ENCODE measurements around the gene PCNX4. TPM values are rescaled to one million over a fixed set of nuclear protein-coding genes. Genes with fewer than 3 reads are reported as not detected.
"Not testable (repeated sequence)": the region's sequence is repeated elsewhere in the genome, so short reads cannot be mapped to it uniquely, and the experiment has no call there.

PCNX4 gene
- total RNA-seq (ENCODE audit: unreplicated experiment) = 80.6 TPM
- long read RNA-seq, full-length matches to known transcripts = 1 of 9 reads
- long read RNA-seq, partial matches to known transcripts = 4 of 9 reads
- long read RNA-seq, other reads (novel, unspliced or antisense) = 4 of 9 reads

GRCh38 chr14:60091550-60092525 lies at the start of gene PCNX4:
TSS of gene PCNX4 (plus strand) at chr14:60091923. CDS start at chr14:60107639, 15,716 bp downstream.
- H3K36me3 Mint-ChIP-seq (ENCODE audit: unreplicated experiment) = peaks cover 6% of the 10 kb centered on the region
- TF ChIP-seq CTCF (IDR thresholded peaks at IDR 0.05; ENCODE audit: partially characterized antibody, unreplicated experiment) = no peak
- peaks cover 7% of the 10 kb centered on the region for H3K9me3 Mint-ChIP-seq (ENCODE audit: unreplicated experiment)
- H3K27me3 Mint-ChIP-seq (ENCODE audit: unreplicated experiment) = peaks cover 8% of the 10 kb centered on the region
- H3K27ac Mint-ChIP-seq (ENCODE audit: unreplicated experiment) = peak within 1 kb of the TSS; percentile 95
- peaks cover 51% of the 10 kb centered on the region for H3K4me1 Mint-ChIP-seq (ENCODE audit: low read depth, unreplicated experiment)
- peak; percentile 93 for DNase-seq
- peak within 1 kb of the TSS; percentile 98 for H3K4me3 Mint-ChIP-seq (ENCODE audit: unreplicated experiment)

GRCh38 chr14:60047976-60048375 lies 43.7 kb upstream of the PCNX4 start:
- not testable (repeated sequence) for H3K4me3 Mint-ChIP-seq (ENCODE audit: unreplicated experiment); DNase-seq; H3K27ac Mint-ChIP-seq (ENCODE audit: unreplicated experiment); H3K27me3 Mint-ChIP-seq (ENCODE audit: unreplicated experiment); H3K9me3 Mint-ChIP-seq (ENCODE audit: unreplicated experiment); H3K4me1 Mint-ChIP-seq (ENCODE audit: low read depth, unreplicated experiment)
- peaks cover 10% of the 10 kb centered on the region for H3K36me3 Mint-ChIP-seq (ENCODE audit: unreplicated experiment)

DNA sequence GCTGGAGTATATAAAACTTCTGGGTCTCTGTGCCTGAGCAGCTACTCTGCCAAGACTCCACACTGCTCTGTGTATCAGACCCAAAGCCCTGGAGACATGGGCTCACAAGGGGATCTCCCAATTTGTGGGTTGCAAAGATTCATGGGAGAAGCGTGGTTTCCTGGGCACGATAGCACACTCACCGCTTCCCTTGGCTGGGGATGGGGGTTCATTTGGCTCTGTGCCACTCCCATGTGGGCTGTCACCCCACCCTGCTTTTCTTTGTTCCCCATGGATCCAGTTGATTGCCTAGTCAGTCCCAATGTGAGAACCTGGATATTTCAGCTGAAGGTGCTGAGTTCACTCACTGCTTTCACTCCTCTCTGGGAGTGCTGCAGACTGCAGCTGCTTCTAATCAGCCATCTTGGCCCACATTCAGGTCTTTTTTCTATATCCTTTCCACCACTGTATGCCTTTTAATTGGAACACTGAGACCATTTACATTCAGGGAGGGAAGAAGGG lies 40.0 kb upstream of the PCNX4 start:
- TF ChIP-seq CTCF (IDR thresholded peaks at IDR 0.05; ENCODE audit: partially characterized antibody, unreplicated experiment) = no peak
- H3K4me1 Mint-ChIP-seq (ENCODE audit: low read depth, unreplicated experiment) = no peaks in the 10 kb centered on the region
- DNase-seq = no peak
- no peaks in the 10 kb centered on the region for H3K27me3 Mint-ChIP-seq (ENCODE audit: unreplicated experiment)
- no peaks in the 10 kb centered on the region for H3K36me3 Mint-ChIP-seq (ENCODE audit: unreplicated experiment)
- no peak overlapping the region for H3K4me3 Mint-ChIP-seq (ENCODE audit: unreplicated experiment)
- no peak overlapping the region for H3K27ac Mint-ChIP-seq (ENCODE audit: unreplicated experiment)
- no peaks in the 10 kb centered on the region for H3K9me3 Mint-ChIP-seq (ENCODE audit: unreplicated experiment)

- no peak for TF ChIP-seq CTCF (IDR thresholded peaks at IDR 0.05; ENCODE audit: partially characterized antibody, unreplicated experiment)
- Mint-ChIP-seq H3K4me3 (ENCODE audit: unreplicated experiment) (no peak overlapping the region), H3K27me3 (ENCODE audit: unreplicated experiment) (peaks cover 2% of the 10 kb centered on the region), H3K9me3 (ENCODE audit: unreplicated experiment) (no peaks in the 10 kb centered on the region), H3K4me1 (ENCODE audit: low read depth, unreplicated experiment) (no peaks in the 10 kb centered on the region), H3K27ac (ENCODE audit: unreplicated experiment) (no peak overlapping the region), H3K36me3 (ENCODE audit: unreplicated experiment) (no peaks in the 10 kb centered on the region)
- DNase-seq = no peak
These were observed 33.6 kb upstream of the PCNX4 start for GRCh38 chr14:60058087-60058486.

DNA sequence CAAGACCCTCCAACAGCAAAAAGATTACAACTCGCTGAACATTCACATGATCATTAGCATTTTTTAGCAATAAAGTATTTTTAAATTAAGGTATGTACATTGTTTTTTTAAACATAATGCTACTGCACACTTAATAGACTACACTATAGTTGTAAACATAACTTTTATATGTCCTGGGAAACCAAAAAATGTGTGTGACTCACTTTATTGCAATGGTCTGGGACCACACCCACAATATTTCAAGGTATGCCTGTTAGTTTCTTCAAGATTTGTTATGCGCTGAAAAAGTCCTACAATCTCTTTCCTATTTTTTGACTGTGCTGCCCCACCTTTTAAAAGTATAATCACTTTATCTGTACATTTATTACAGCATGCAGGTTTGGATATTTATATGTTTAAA lies 30.4 kb upstream of the PCNX4 start:
- H3K27me3 Mint-ChIP-seq (ENCODE audit: unreplicated experiment) = peaks cover 2% of the 10 kb centered on the region
- H3K4me1 Mint-ChIP-seq (ENCODE audit: low read depth, unreplicated experiment) = no peaks in the 10 kb centered on the region
- TF ChIP-seq CTCF (IDR thresholded peaks at IDR 0.05; ENCODE audit: partially characterized antibody, unreplicated experiment) = no peak
- no peak overlapping the region for H3K27ac Mint-ChIP-seq (ENCODE audit: unreplicated experiment)
- no peaks in the 10 kb centered on the region for H3K9me3 Mint-ChIP-seq (ENCODE audit: unreplicated experiment)
- no peaks in the 10 kb centered on the region for H3K36me3 Mint-ChIP-seq (ENCODE audit: unreplicated experiment)
- DNase-seq = no peak
- no peak overlapping the region for H3K4me3 Mint-ChIP-seq (ENCODE audit: unreplicated experiment)

Data from glutamatergic neuron (in vitro differentiated cells).